IMR-90 (cell line): ENCODE measurements around the gene PPIB.

ENCODE experiments used
- BHLHE40 ChIP-seq: fragments of 150-350 bp; IDR thresholded peaks from 2 replicates; pipeline ENCODE4 v1.6.1; 2016; ENCODE audit warnings: mild to moderate bottlenecking, low read depth, low read length
- CEBPB ChIP-seq: IDR thresholded peaks from 2 replicates; pipeline ENCODE4 v1.6.1; 2012; ENCODE audit warnings: low read depth, low read length, improper control_type of control experiment
- FOS ChIP-seq: fragments of 150-350 bp; IDR thresholded peaks from 2 replicates; pipeline ENCODE4 v1.6.1; 2016; ENCODE audit warnings: low read depth, low read length
- MAFK ChIP-seq: IDR thresholded peaks from 2 replicates; pipeline ENCODE4 v1.6.1; 2012; ENCODE audit warnings: low read depth, low read length, improper control_type of control experiment
- MXI1 ChIP-seq: IDR thresholded peaks from 2 replicates; pipeline ENCODE4 v1.6.1; 2012; ENCODE audit warnings: low read depth, mild to moderate bottlenecking, low read length, moderate library complexity, borderline replicate concordance
- POLR2A ChIP-seq: IDR thresholded peaks from 2 replicates; pipeline ENCODE4 v1.6.1; 2012; ENCODE audit warnings: mild to moderate bottlenecking, low read depth, low read length
- RAD21 ChIP-seq: IDR thresholded peaks from 2 replicates; pipeline ENCODE4 v1.6.1; 2012; ENCODE audit warnings: low read length, improper control_type of control experiment
- RCOR1 ChIP-seq: IDR thresholded peaks from 2 replicates; pipeline ENCODE4 v1.6.1; 2012; ENCODE audit warnings: mild to moderate bottlenecking, low read length, improper control_type of control experiment; ENCODE audit not compliant: insufficient replicate concordance
- SMC3 ChIP-seq: fragments of 150-350 bp; IDR thresholded peaks from 2 replicates; pipeline ENCODE4 v1.6.1; 2016; ENCODE audit warnings: low read depth, mild to moderate bottlenecking, antibody characterized with exemption, low read length, moderate library complexity
- TF ChIP-seq, protein P1 (sequence below): conservative IDR thresholded peaks from 2 replicates; pipeline ENCODE4 v1.5.1; 2012; ENCODE audit warnings: mild to moderate bottlenecking, low read depth, low read length, improper control_type of control experiment
- TF ChIP-seq, protein P2 (sequence below): fragments of 150-350 bp; IDR thresholded peaks from 2 replicates; pipeline ENCODE4 v1.6.1; 2017; ENCODE audit warnings: mild to moderate bottlenecking, antibody characterized with exemption, low read length, low read depth
- TF ChIP-seq, protein P3 (sequence below): fragments of 150-350 bp; IDR thresholded peaks from 2 replicates; pipeline ENCODE4 v1.6.1; 2016; ENCODE audit warnings: low read depth, mild to moderate bottlenecking, low read length, moderate library complexity, borderline replicate concordance

DNA sequence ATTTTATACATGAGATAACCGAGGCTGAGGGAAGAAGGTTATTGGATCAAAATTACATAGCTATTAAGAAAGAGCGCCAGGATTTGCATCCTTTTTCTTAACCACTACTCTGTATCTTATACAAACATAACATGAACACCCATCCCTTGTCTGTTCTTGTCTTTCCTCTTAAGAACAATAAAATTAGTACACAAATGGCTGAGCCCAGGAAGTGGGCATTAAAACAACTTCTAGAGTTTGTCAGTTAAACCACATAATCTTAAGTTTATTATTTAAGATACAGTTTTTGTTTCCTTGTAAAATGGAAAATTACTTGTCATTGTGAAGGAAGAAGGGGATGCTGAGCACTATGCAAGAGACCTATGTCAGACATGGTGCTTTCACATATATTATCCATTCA, 48.9 kb upstream of the PPIB start:
- TF ChIP-seq, protein P1, sequence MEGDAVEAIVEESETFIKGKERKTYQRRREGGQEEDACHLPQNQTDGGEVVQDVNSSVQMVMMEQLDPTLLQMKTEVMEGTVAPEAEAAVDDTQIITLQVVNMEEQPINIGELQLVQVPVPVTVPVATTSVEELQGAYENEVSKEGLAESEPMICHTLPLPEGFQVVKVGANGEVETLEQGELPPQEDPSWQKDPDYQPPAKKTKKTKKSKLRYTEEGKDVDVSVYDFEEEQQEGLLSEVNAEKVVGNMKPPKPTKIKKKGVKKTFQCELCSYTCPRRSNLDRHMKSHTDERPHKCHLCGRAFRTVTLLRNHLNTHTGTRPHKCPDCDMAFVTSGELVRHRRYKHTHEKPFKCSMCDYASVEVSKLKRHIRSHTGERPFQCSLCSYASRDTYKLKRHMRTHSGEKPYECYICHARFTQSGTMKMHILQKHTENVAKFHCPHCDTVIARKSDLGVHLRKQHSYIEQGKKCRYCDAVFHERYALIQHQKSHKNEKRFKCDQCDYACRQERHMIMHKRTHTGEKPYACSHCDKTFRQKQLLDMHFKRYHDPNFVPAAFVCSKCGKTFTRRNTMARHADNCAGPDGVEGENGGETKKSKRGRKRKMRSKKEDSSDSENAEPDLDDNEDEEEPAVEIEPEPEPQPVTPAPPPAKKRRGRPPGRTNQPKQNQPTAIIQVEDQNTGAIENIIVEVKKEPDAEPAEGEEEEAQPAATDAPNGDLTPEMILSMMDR, result no peak
- no peak for TF ChIP-seq CEBPB
- no peak for TF ChIP-seq POLR2A
- TF ChIP-seq MXI1, result no peak
- no peak for TF ChIP-seq RCOR1
- no peak for TF ChIP-seq RAD21
- no peak for TF ChIP-seq MAFK
- TF ChIP-seq, protein P2, sequence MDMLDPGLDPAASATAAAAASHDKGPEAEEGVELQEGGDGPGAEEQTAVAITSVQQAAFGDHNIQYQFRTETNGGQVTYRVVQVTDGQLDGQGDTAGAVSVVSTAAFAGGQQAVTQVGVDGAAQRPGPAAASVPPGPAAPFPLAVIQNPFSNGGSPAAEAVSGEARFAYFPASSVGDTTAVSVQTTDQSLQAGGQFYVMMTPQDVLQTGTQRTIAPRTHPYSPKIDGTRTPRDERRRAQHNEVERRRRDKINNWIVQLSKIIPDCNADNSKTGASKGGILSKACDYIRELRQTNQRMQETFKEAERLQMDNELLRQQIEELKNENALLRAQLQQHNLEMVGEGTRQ, result no peak
- no peak for TF ChIP-seq FOS
- TF ChIP-seq BHLHE40, result no peak
- TF ChIP-seq, protein P3, sequence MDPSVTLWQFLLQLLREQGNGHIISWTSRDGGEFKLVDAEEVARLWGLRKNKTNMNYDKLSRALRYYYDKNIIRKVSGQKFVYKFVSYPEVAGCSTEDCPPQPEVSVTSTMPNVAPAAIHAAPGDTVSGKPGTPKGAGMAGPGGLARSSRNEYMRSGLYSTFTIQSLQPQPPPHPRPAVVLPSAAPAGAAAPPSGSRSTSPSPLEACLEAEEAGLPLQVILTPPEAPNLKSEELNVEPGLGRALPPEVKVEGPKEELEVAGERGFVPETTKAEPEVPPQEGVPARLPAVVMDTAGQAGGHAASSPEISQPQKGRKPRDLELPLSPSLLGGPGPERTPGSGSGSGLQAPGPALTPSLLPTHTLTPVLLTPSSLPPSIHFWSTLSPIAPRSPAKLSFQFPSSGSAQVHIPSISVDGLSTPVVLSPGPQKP, result no peak
- TF ChIP-seq SMC3, result no peak
